HG03175 (cell line): ENCODE data around the gene ETFA.
"Not testable (repeated sequence)": the region's sequence is repeated elsewhere in the genome, so short reads cannot be mapped to it uniquely, and the experiment has no call there.

Experiments used
- ATAC-seq: cut with Tn5 transposase; IDR thresholded peaks from one replicate; pipeline ENCODE4 v1.9.1; 2021; ENCODE audit warnings: mild to moderate bottlenecking, moderate library complexity; ENCODE audit not compliant: unreplicated experiment

ETFA gene

GRCh38 chr15:76285241-76285825, 25.9 kb downstream of the ETFA start:
- no peak for ATAC-seq

GRCh38 chr15:76282465-76282864, 28.8 kb downstream of the ETFA start:
- ATAC-seq, result no peak

- no peak for ATAC-seq
Measured at GRCh38 chr15:76278651-76279050, 32.6 kb downstream of the ETFA start.

GRCh38 chr15:76274821-76275220, 36.4 kb downstream of the ETFA start:
- ATAC-seq, result no peak

- ATAC-seq, result no peak
Measured at GRCh38 chr15:76274226-76274625, 37.0 kb downstream of the ETFA start.

- no peak for ATAC-seq
Measured at GRCh38 chr15:76270876-76271275, 40.4 kb downstream of the ETFA start.

GRCh38 chr15:76267077-76267476, 44.2 kb downstream of the ETFA start:
- no peak for ATAC-seq

- not testable (repeated sequence) for ATAC-seq
Measured at GRCh38 chr15:76265769-76266168, 45.5 kb downstream of the ETFA start.

- no peak for ATAC-seq
Measured at GRCh38 chr15:76260246-76260938, 50.9 kb downstream of the ETFA start.

- no peak for ATAC-seq
Measured at GRCh38 chr15:76259392-76259791, 51.9 kb downstream of the ETFA start.

GRCh38 chr15:76258460-76258859, 52.8 kb downstream of the ETFA start:
- ATAC-seq, result no peak

GRCh38 chr15:76253691-76254473, 57.4 kb downstream of the ETFA start:
- no peak for ATAC-seq

GRCh38 chr15:76252249-76252648, 59.0 kb downstream of the ETFA start:
- ATAC-seq, result no peak

- no peak for ATAC-seq
Measured at GRCh38 chr15:76251717-76252116, 59.6 kb downstream of the ETFA start.

- ATAC-seq, result no peak
Measured at GRCh38 chr15:76245072-76245610, 66.1 kb downstream of the ETFA start.

GRCh38 chr15:76239786-76240185, 71.5 kb downstream of the ETFA start:
- ATAC-seq, result no peak

- ATAC-seq, result no peak
Measured at GRCh38 chr15:76236350-76236749, 74.9 kb downstream of the ETFA start.

GRCh38 chr15:76235186-76235826, 76.0 kb downstream of the ETFA start:
- ATAC-seq, result no peak

GRCh38 chr15:76234337-76234889, 76.9 kb downstream of the ETFA start:
- no peak for ATAC-seq

GRCh38 chr15:76233921-76234320, 77.3 kb downstream of the ETFA start:
- ATAC-seq, result no peak

- no peak for ATAC-seq
Measured at GRCh38 chr15:76229266-76229665, 82.0 kb downstream of the ETFA start.
